Measurements from ENCODE around the gene HSD17B4. TPM values are rescaled to one million over a fixed set of nuclear protein-coding genes. Genes with fewer than 3 reads are reported as not detected.

HSD17B4 gene
- total RNA-seq, 4 donors from 2014 or later: 205 to 356 (median 296) TPM

DNA sequence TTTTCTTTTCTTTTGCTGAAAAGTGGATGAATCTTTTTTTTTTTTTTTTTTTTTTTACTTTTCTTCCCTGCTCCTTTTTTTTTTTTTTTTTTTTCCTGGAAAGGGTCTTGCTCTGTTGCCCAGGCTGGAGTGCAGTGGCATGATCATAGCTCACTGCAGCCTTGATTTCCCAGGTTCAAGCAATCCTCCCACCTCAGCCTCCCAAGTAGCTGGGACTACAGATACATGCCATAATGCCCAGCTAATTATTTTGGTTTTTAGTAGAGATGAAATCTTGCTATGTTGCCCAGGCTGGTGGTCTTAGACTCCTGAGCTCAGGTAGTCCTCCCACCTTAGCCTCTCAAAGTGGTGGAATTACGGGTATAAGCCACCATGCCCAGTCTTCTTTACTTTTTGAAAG, 20.9 kb downstream of the HSD17B4 start:
- TF ChIP-seq CTCF (IDR thresholded peaks at IDR 0.05; ENCODE audit: low read depth): no peak

- TF ChIP-seq CTCF (IDR thresholded peaks at IDR 0.05; ENCODE audit: low read depth): no peak
These were observed 24.0 kb downstream of the HSD17B4 start for GRCh38 chr5:119476341-119476740.

GRCh38 chr5:119478781-119479180, 26.5 kb downstream of the HSD17B4 start:
- TF ChIP-seq CTCF (IDR thresholded peaks at IDR 0.05; ENCODE audit: low read depth): no peak

- TF ChIP-seq CTCF (IDR thresholded peaks at IDR 0.05; ENCODE audit: low read depth): no peak
These were observed 30.9 kb downstream of the HSD17B4 start for GRCh38 chr5:119483155-119483554.

DNA sequence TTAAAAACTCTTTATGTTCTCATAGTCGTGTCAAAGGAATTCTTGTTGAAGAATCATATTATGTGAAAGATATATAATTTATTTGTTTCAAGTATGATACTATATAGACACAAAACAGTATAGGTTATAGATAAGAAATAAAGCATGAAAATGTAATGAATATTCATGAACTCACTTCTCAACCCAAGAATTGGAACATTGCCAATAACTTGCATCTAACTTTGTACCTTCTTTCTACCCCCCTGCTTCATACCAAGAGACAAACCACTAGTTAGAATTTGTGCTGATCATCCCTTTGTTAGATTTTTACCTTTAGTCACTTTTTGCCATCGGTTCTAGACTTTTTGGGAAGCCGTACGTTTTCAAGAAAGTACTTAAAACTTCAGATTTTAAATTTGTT, 32.6 kb downstream of the HSD17B4 start:
- TF ChIP-seq CTCF (IDR thresholded peaks at IDR 0.05; ENCODE audit: low read depth): no peak

GRCh38 chr5:119501671-119502179, 49.4 kb downstream of the HSD17B4 start:
- no peak for TF ChIP-seq CTCF (IDR thresholded peaks at IDR 0.05; ENCODE audit: low read depth)

DNA sequence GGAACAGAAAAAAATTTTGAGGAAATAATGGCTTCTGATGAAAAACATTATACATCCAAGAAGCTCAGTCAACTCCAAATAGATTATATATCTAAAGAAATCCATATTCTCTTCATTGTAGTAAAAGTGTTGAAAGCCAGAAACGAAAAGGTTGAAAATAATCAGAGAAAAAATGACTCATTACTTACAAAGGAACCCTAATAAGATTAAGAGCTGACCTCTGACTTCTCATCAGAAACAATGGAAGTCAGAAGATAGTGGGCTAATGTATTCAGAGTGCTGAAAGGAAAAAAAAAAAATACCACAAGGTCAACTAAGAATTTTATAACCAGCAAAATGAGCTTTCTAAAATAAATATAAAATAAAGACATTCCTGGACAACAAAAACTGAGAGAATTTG, 60.0 kb downstream of the HSD17B4 start:
- no peak for TF ChIP-seq CTCF (IDR thresholded peaks at IDR 0.05; ENCODE audit: low read depth)

Data from subcutaneous adipose tissue (tissue), 4 donors.